ENCODE results near the gene INO80.

The INO80 gene

GRCh38 chr15:40942337-40942854, 173.7 kb downstream of the INO80 start:
- TF ChIP-seq CTCF (conservative IDR thresholded peaks at IDR 0.05; ENCODE audit: low read length): no peak
- peak overlapping the region; percentile 64 for H3K4me3 ChIP-seq (ENCODE audit: low read length)
- DNase-seq (ENCODE audit: low read depth): peak; percentile 23

GRCh38 chr15:40941528-40942336, 174.3 kb downstream of the INO80 start:
- peak; percentile 12; the same call in 1 of the 2 replicates for TF ChIP-seq CTCF (conservative IDR thresholded peaks at IDR 0.05; ENCODE audit: low read length)
- peak; percentile 77 for DNase-seq (ENCODE audit: low read depth)
- H3K4me3 ChIP-seq (ENCODE audit: low read length): peak overlapping the region; percentile 64

GRCh38 chr15:40941068-40941527, 175.0 kb downstream of the INO80 start:
- no peak for DNase-seq (ENCODE audit: low read depth)
- no peak for TF ChIP-seq CTCF (conservative IDR thresholded peaks at IDR 0.05; ENCODE audit: low read length)
- H3K4me3 ChIP-seq (ENCODE audit: low read length): peak overlapping the region; percentile 48

GRCh38 chr15:40940296-40940801, 175.7 kb downstream of the INO80 start:
- no peak for DNase-seq (ENCODE audit: low read depth)
- no peak for TF ChIP-seq CTCF (conservative IDR thresholded peaks at IDR 0.05; ENCODE audit: low read length)
- no peak overlapping the region for H3K4me3 ChIP-seq (ENCODE audit: low read length)

GRCh38 chr15:40938536-40938870, 177.6 kb downstream of the INO80 start:
- no peak for TF ChIP-seq CTCF (conservative IDR thresholded peaks at IDR 0.05; ENCODE audit: low read length)
- H3K4me3 ChIP-seq (ENCODE audit: low read length): no peak overlapping the region
- no peak for DNase-seq (ENCODE audit: low read depth)

- peak; percentile 30 for TF ChIP-seq CTCF (conservative IDR thresholded peaks at IDR 0.05; ENCODE audit: low read length)
- H3K4me3 ChIP-seq (ENCODE audit: low read length): no peak overlapping the region
- peak; percentile 27 for DNase-seq (ENCODE audit: low read depth)
Measured at GRCh38 chr15:40937762-40938535, 178.1 kb downstream of the INO80 start.

Data from AG10803 (cell line).